GM23248 (cell line): ENCODE measurements around the gene CDCA8.

Experiments used
- EZH2 ChIP-seq: fragments of 200-600 bp; sonication (generic); IDR thresholded peaks from 2 replicates; pipeline ENCODE4 v1.6.1; 2018; ENCODE audit warnings: antibody characterized with exemption, mild to moderate bottlenecking; ENCODE audit not compliant: insufficient read depth, poor library complexity, severe bottlenecking
- EZH2phosphoT487 ChIP-seq: fragments of 200-600 bp; sonication (generic); IDR thresholded peaks from 2 replicates; pipeline ENCODE4 v1.6.1; 2018; ENCODE audit warnings: antibody characterized with exemption, moderate library complexity, mild to moderate bottlenecking, low read depth; ENCODE audit not compliant: insufficient read depth

- no peak for TF ChIP-seq EZH2
- TF ChIP-seq EZH2phosphoT487, result no peak
Measured at GRCh38 chr1:37704966-37705365, 12.7 kb downstream of the CDCA8 start.
